Peyer's patch (tissue), 4 donors: ENCODE data around the gene ERAL1. TPM values are rescaled to one million over a fixed set of nuclear protein-coding genes. Genes with fewer than 3 reads are reported as not detected.
A peak's percentile ranks its signal among the peaks of the same experiment; 100 is the strongest.
"Not testable (repeated sequence)": the region's sequence is repeated elsewhere in the genome, so short reads cannot be mapped to it uniquely, and the experiment has no call there.

ENCODE experiments used
- DNase-seq, 3 donors: peaks; one replicate each; pipeline ENCODE4 v3.0.0-alpha.2; 2017 to 2019
- H3K27ac ChIP-seq, 4 donors: fragments of 200-600 bp; sonication (generic); one replicate each; pipeline ENCODE4 v1.5.1; 2016 to 2019
- H3K27me3 ChIP-seq, 2 donors: fragments of 200-600 bp; sonication (generic); one replicate each; pipeline ENCODE4 v1.5.1; 2019
- H3K36me3 ChIP-seq, 3 donors: fragments of 200-600 bp; sonication (generic); one replicate each; pipeline ENCODE4 v1.5.1; 2016 to 2019
- H3K4me1 ChIP-seq, 4 donors: fragments of 200-600 bp; sonication (generic); one replicate each; pipeline ENCODE4 v1.5.1; 2016 to 2019
- H3K4me3 ChIP-seq, 4 donors: fragments of 200-600 bp; sonication (generic); 1 replicate in 3 of 4; 2 replicates in 1 of 4; pipeline ENCODE4 v1.5.1; 2016 to 2019; ENCODE audit warnings: mild to moderate bottlenecking in 1 of 4
- H3K9me3 ChIP-seq, 4 donors: fragments of 200-600 bp; sonication (generic); one replicate each; pipeline ENCODE4 v1.5.1; 2016 to 2019; ENCODE audit warnings: mild to moderate bottlenecking in 1 of 4
- POLR2A ChIP-seq, 2 donors: fragments of 450-650 bp; IDR thresholded peaks; one replicate each; pipeline ENCODE4 v1.5.1; 2017; ENCODE audit warnings: antibody characterized with exemption in 2 of 2, mild to moderate bottlenecking in 2 of 2, moderate library complexity in 2 of 2
- total RNA-seq, 4 donors: library from RNA; depleted of rRNA; stranded (reverse); fragments of >200 nt; gene quantifications; one replicate each; pipeline ENCODE4 v1.1.0, GENCODE V29; 2016
- TF ChIP-seq, protein P1 (sequence below), 6 experiments: fragments of 450-650 bp in 4 of 6; fragments of 200-600 bp in 2 of 6; sonication (generic) in 1 of 6; IDR thresholded peaks; one replicate each; pipeline ENCODE4 v1.5.1; 2017 to 2019; ENCODE audit warnings: antibody characterized with exemption in 6 of 6, mild to moderate bottlenecking in 3 of 6, moderate library complexity in 1 of 6

The ERAL1 gene
- total RNA-seq, 4 donors from 2014 or later, result 43.8 to 118 (median 51.0) TPM

- no peaks in the 10 kb centered on the region for H3K36me3 ChIP-seq
- peaks cover 0 to 17% (median 4%) of the 10 kb centered on the region in 4 donors for H3K4me1 ChIP-seq
- H3K27ac ChIP-seq, result no peak overlapping the region
- H3K4me3 ChIP-seq, result no peak overlapping the region
- H3K9me3 ChIP-seq, result no peaks in the 10 kb centered on the region
- peak in 1 of 3 donors; percentile 15 for DNase-seq
- no peaks in the 10 kb centered on the region for H3K27me3 ChIP-seq
- TF ChIP-seq POLR2A (IDR thresholded peaks at IDR 0.05), result no peak
- TF ChIP-seq, protein P1, sequence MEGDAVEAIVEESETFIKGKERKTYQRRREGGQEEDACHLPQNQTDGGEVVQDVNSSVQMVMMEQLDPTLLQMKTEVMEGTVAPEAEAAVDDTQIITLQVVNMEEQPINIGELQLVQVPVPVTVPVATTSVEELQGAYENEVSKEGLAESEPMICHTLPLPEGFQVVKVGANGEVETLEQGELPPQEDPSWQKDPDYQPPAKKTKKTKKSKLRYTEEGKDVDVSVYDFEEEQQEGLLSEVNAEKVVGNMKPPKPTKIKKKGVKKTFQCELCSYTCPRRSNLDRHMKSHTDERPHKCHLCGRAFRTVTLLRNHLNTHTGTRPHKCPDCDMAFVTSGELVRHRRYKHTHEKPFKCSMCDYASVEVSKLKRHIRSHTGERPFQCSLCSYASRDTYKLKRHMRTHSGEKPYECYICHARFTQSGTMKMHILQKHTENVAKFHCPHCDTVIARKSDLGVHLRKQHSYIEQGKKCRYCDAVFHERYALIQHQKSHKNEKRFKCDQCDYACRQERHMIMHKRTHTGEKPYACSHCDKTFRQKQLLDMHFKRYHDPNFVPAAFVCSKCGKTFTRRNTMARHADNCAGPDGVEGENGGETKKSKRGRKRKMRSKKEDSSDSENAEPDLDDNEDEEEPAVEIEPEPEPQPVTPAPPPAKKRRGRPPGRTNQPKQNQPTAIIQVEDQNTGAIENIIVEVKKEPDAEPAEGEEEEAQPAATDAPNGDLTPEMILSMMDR (IDR thresholded peaks at IDR 0.05), result no peak
These were observed 11.0 kb upstream of the ERAL1 start for GRCh38 chr17:28843816-28844148.

DNA sequence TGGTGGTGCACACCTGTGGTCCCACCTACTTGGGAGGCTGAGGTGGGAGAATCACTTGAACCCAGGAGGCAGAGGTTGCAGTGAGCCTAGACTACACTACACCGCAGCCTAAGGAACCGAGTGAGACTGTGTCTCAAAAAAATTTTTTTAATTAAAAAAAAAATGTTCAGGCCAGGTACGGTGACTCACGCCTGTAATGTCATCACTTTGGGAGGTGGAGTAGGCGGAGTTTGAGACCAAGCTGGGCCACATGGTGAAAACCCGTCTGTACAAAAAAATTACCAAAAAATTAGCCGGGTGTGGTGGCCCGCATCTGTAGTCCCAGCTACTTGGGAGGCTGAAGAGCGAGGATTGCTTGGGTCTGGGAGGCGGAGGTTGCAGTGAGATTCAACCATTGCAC is 8.6 kb upstream of the ERAL1 start:
- Histone ChIP-seq H3K9me3 (no peaks in the 10 kb centered on the region), H3K27ac (no peak overlapping the region), H3K36me3 (no peaks in the 10 kb centered on the region), H3K27me3 (no peaks in the 10 kb centered on the region), H3K4me1 (peaks cover 0 to 6% (median 1%) of the 10 kb centered on the region in 4 donors), H3K4me3 (no peak overlapping the region)
- TF ChIP-seq, protein P1 (IDR thresholded peaks at IDR 0.05), result no peak
- no peak for TF ChIP-seq POLR2A (IDR thresholded peaks at IDR 0.05)
- no peak for DNase-seq

GRCh38 chr17:28846699-28847098 is 8.1 kb upstream of the ERAL1 start:
- H3K4me3 ChIP-seq, H3K27me3 ChIP-seq, H3K9me3 ChIP-seq, H3K36me3 ChIP-seq, H3K27ac ChIP-seq, H3K4me1 ChIP-seq: not testable (repeated sequence)
- DNase-seq, result peak in 1 of 3 donors; percentile 7

- DNase-seq, result peak in 2 of 3 donors; percentile 66 to 77
- H3K4me3 ChIP-seq, H3K9me3 ChIP-seq, H3K4me1 ChIP-seq, H3K27me3 ChIP-seq, H3K27ac ChIP-seq, H3K36me3 ChIP-seq: not testable (repeated sequence)
- TF ChIP-seq, protein P1 (IDR thresholded peaks at IDR 0.05), result peak in 5 of 6 experiments; percentile 22 to 61 (median 58)
These were observed 6.1 kb upstream of the ERAL1 start for GRCh38 chr17:28848667-28849066.

GRCh38 chr17:28849281-28849680 is 5.5 kb upstream of the ERAL1 start:
- peak in 1 of 3 donors; percentile 8 for DNase-seq
- H3K27me3 ChIP-seq, result no peaks in the 10 kb centered on the region
- H3K4me1 ChIP-seq, result peaks cover 0 to 3% (median 0%) of the 10 kb centered on the region in 4 donors
- no peak overlapping the region for H3K4me3 ChIP-seq
- no peaks in the 10 kb centered on the region for H3K36me3 ChIP-seq
- TF ChIP-seq, protein P1 (IDR thresholded peaks at IDR 0.05), result no peak
- no peak for TF ChIP-seq POLR2A (IDR thresholded peaks at IDR 0.05)
- no peaks in the 10 kb centered on the region for H3K9me3 ChIP-seq
- H3K27ac ChIP-seq, result no peak overlapping the region

GRCh38 chr17:28853295-28853694 is 1.5 kb upstream of the ERAL1 start:
- TF ChIP-seq POLR2A (IDR thresholded peaks at IDR 0.05), result no peak
- TF ChIP-seq, protein P1 (IDR thresholded peaks at IDR 0.05), result no peak
- Histone ChIP-seq H3K27me3 (no peaks in the 10 kb centered on the region), H3K4me1 (peaks cover 0 to 16% (median 4%) of the 10 kb centered on the region in 4 donors), H3K9me3 (no peaks in the 10 kb centered on the region), H3K4me3 (no peak overlapping the region), H3K36me3 (peaks cover 0 to 10% (median 0%) of the 10 kb centered on the region in 3 donors), H3K27ac (no peak overlapping the region)
- DNase-seq, result no peak
